GOT3 (cell line): Measurements from ENCODE around the gene ZNF490.
"Not testable (repeated sequence)": the region's sequence is repeated elsewhere in the genome, so short reads cannot be mapped to it uniquely, and the experiment has no call there.

Experiments
- DNase-seq: peaks from one replicate; lab custom pipeline; 2025; ENCODE audit warnings: mixed read lengths; lab: John Stamatoyannopoulos, UW

The ZNF490 gene

DNA sequence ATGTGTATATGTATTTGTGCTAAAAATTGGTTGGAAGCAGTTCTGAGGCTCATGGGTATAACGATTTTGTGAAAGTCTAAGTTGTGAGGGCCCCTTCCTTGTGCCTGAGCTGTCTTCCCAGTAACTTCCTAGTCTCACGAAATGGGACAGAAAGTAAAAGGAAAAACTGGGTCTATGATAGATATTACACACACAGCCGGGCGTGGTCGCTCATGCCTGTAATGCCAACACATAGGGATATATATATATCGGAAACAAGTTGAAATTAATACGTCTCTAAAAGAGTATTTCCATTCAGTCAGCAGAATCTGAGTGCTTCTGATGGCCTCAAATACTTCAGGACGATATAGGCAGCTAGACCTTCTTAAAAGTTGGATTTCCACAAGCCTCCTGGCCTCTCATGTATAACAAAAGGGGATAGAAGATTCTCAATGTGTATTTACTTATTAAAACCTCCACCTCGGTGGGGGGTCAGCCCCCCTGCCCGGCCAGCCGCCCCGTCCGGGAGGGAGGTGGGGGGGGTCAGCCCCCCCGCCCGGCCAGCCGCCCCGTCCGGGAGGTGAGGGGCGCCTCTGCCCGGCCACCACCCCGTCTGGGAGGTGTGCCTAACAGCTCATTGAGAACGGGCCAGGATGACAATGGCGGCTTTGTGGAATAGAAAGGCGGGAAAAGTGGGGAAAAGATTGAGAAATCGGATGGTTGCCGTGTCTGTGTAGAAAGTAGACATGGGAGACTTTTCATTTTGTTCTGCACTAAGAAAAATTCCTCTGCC is 10.8 kb upstream of the ZNF490 start:
- DNase-seq: not testable (repeated sequence)

- no peak for DNase-seq
Measured at GRCh38 chr19:12617646-12618045, 7.0 kb upstream of the ZNF490 start.

DNA sequence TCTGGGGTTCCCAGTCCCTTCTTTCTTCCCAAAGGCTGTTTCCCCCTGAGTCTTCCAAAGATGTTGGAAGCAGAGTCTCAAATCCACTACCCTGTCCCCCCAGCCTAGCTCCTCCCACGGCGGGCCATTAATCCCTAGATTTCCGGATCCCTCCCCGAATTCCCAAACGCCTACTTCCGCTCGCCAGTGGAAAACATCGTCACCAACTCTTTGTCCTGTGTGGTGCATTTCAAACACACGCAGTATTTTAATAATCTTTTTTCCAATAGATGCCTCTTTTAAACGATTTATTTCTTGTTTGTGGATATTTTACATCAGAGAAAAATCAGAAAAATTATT is 717 bp upstream of the ZNF490 start:
- DNase-seq: peak; percentile 19

DNA sequence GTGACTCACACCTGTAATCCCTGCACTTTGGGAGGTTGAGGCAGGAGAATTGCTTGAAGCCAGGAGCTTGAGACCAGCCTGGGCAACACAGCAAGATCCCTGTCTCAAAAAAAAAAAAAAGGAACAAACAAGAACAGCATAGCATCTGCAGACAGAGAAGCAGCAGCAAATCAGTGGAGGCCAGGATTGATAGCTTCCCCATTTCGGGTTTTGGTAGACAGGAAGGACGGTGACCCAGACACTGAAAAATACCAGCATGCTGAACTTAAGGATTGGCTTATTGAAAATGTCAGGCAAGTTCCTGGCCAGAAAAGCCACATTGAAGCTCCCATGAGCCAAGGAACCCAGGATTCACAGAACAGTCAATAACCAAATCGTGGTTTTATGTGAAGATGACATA is 3.0 kb downstream of the ZNF490 start:
- no peak for DNase-seq

DNA sequence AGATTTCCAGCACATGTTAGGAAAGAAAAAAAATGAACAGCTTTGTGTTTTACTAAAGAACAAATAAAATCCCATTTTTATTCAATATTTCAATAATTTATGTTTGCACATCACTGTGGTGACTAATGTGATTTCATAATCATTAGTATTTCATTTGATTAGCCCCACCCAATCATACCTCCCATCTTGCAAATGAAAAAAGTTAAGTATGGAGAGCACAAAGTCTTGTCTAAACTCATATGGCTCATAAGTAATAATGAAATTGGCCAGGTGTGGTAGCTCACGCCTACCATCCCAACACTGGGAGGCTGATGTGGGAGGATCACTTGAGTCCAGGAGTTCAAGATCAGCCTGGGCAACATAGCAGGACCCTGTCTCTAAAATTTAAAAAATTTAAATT is 3.8 kb downstream of the ZNF490 start:
- no peak for DNase-seq

DNA sequence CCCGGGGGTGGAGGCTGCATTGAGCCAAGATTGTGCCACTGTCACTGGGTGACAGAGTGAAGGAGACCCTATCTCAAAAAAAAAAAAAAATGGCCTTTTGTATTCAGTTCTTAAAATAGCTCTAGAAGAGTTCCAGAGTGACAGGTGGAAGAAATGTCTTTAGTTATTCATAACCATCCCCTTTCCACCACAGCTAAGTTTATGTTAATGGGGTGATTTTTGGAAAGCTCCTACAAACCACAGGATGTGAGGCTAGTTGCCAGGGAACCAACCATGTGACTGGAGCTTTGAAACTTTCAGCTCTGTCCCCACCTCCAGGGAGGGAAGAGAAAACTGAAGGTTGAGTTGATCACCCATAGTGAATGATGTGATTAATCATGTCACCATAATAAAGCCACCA is 6.9 kb downstream of the ZNF490 start:
- no peak for DNase-seq

DNA sequence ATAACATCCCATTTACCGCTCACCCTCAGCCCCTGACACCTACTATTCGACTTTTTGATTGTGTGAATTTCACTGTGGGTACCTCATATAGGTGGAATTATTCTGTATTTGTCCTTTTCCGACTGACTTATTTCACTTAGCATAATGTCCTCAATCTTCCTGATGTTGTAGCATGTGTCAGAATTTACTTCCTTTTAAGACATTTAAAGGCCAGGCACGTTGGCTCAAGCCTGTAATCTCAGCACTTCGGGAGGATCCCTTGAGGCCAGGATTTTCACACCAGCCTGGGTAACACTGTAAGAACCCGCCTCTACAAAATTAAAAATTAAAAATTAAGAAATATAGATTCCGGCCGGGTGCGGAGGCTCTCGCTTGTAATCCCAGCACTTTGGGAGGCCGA is 13.0 kb downstream of the ZNF490 start:
- DNase-seq: no peak

DNA sequence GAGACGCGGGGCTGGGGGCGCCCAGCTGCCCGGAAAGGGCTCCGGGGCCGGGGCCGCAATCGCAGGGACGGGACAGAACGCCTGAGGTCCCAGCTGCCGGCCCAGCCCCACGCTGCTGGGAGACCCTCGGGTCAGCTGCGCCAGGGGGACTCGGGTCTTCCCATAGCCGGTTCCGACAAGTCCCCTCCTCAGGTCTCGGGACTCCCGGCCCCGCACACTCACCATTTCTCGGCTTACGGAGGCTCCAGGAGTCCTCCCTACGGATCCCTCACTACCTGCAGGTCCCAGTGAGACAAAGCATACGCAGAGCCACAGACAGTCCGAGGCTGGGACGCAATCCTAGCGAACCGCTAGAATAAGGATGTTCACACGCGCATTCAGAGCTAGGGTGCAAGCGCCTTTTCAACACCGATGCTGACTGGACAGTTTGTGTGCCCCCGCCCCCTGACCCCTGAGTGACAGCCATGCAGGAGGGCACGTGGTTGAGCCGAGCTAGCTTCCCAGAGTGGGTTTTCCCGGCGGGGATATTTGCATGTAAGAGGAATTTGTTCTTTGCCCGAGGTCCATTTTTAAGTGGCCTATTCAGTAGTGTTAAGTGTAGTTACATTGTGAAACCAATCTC is 13.6 kb downstream of the ZNF490 start:
- DNase-seq: no peak

DNA sequence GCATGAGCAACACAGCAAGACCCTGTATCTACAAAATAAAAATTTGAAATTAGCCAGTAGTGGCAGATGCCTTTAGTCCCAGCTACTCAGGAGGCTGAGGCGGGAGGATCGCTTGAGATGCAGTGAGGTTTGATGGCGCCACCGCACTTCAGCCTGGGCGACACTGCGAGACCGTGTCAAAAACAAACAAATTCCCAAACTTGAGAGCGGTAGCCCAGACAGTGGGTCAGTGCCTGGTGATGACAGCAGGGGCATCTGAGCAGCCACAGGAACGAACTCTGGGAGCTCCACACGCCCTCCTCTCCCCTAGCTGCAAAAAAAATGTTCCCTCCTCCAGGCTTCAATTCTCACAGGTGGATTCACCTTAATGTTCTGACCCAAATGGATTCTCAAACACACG is 14.1 kb downstream of the ZNF490 start:
- no peak for DNase-seq

- no peak for DNase-seq
Measured at GRCh38 chr19:12581100-12581499, 29.5 kb downstream of the ZNF490 start.

DNA sequence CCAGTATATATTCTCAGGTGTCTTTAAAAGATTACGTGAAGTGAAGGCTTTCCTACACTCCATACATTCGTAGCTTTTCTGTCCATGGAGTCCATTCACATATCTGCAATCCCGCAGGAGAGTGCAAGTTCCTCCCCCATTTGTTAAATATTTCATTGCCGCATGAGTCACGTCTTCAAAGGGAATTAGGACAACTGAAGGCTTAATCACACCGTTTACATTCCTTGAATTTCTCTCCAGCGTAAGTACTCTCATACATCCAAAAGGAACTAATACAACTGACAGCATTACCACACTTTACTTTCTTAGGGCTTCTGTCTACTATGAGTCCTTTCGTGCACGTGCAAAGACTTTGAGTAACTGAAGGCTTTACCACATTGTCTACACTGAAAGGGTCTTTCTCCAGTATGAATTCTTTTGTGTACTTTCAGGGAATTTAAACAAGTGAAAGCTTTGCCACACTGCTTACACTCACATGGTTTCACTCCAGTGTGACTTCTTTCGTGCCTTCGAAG is 30.4 kb downstream of the ZNF490 start:
- no peak for DNase-seq

- DNase-seq: no peak
Measured at GRCh38 chr19:12578641-12579040, 32.0 kb downstream of the ZNF490 start.

GRCh38 chr19:12574036-12574435 is 36.6 kb downstream of the ZNF490 start:
- DNase-seq: no peak

- no peak for DNase-seq
Measured at GRCh38 chr19:12567951-12568350, 42.7 kb downstream of the ZNF490 start.

- not testable (repeated sequence) for DNase-seq
Measured at GRCh38 chr19:12566380-12566779, 44.2 kb downstream of the ZNF490 start.

- DNase-seq: peak; percentile 66
Measured at GRCh38 chr19:12564016-12564664, 46.5 kb downstream of the ZNF490 start.

GRCh38 chr19:12555456-12555930 is 55.1 kb downstream of the ZNF490 start:
- DNase-seq: no peak

DNA sequence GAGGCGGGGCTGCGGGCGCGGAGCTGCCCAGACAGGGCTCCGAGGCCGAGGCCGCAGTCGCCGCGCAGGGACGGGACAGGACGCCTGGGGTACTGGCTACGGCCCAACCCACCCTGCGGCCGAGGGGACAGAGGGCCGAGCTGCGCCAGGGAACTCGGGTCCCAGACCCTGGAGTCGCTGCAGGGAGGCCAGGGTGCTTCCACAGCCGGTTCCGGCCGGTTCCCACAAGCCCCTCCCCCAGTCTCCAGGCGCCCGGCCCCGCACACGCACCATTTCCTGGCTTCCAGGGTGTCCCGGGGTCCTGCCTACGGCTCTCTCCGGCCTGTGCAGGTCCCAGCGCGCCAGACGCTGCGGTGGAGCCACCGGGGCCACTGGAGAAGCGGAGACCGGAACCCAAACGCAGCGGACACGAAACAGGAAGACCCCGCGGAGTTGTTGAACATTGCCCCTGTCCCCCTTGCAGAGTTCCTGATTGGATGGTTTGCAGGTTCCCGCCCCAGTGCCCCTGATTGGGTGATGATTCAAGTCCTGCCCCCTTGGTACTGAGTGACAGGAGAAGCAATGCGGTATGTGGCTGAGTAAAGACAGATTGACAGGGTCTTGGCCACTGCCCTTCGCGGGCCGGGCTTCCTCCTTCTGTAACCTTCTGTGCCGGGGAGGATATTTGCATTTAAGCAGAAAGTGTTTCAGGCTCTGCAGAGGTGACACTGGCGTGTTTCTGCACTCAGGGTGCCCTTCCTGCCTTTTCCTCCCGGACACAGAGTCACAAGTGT is 59.4 kb downstream of the ZNF490 start, which contains the start of gene ZNF564:
Gene ZNF564 (minus strand): TSS at position 423 of the 773 bp plus-strand sequence. CDS start 150 bp downstream, at position 273.
- DNase-seq: peak; percentile 80

- no peak for DNase-seq
Measured at GRCh38 chr19:12546903-12547302, 63.7 kb downstream of the ZNF490 start.

DNA sequence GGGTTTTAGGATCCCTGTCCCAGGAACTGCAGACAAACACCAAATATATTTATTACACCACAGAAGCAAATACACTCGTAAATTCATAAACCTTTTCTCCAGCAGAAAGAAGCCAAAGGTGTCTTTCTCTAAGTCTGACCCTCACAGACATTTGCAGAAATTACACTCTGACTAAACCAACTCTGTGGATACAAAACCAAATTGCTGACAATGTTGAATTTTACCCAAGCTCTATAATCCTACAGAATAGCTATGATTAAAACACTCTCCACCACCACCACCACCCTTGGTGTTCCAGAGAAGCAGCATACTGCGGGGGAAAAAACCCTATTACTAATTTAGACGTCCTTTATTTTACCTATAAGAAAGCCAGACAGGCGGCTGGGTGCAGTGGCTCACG is 64.5 kb downstream of the ZNF490 start:
- DNase-seq: no peak

- no peak for DNase-seq
Measured at GRCh38 chr19:12545267-12545666, 65.3 kb downstream of the ZNF490 start.

DNA sequence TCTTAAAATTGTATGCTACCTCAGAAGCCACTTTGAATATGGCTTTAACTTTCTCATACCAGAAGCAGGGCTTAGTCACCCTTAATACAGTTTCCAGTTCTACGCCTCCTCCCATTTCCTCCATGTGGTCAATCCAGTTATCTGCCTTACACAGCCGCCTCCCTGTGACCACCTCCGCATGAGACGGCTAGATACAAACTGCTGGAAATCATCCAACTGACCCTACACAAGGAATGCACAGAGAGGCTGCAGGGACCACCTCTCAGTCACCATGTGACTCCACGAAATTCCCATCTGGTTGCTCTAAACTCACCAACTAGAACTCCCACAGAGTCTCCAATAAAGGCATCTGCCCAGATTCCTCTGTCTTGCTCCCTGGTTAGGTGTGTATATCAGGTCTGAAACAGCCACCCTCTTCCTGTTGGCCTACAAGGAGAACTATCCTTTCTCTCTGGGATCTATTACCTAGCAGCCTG is 66.2 kb downstream of the ZNF490 start:
- no peak for DNase-seq
